ENCODE results near the gene LOC101059915.

Gene LOC101059915

GRCh38 chrX:71667328-71668247, at the start of gene LOC101059915:
Gene LOC101059915, plus strand, starts transcription at chrX:71667546.
- DNase-seq = no peak

GRCh38 chrX:71617742-71618141, 49.6 kb upstream of the LOC101059915 start:
- no peak for DNase-seq

GRCh38 chrX:71618303-71618721, 49.0 kb upstream of the LOC101059915 start, which contains the start of gene CXCR3:
Gene CXCR3, minus strand, starts transcription at chrX:71618511. Its CDS starts 62 bp downstream, at chrX:71618449.
- peak; percentile 89 for DNase-seq

- DNase-seq = no peak
Observed at GRCh38 chrX:71618787-71619186, 48.6 kb upstream of the LOC101059915 start.

- DNase-seq = no peak
Observed at GRCh38 chrX:71619193-71619592, 48.2 kb upstream of the LOC101059915 start.

DNA sequence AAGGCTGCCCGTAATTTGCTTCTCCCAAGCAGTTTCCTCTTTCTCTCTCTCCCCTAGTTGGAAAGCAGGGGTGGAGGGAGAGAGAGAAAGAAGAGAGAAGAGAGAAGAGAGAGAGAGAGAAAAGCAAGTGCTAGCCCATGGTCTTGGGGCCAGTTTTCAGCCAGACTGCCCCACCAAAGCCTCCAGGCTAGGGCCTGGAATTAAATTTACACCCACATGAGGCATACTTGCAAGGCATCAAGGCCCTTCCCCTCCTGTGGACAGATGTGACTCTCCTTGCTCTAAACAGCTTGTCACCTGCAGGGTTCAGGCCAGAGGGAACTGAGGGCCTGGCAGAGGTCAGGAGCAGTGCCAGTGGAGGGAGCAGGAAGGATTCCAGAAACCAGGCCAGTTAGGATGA, 47.4 kb upstream of the LOC101059915 start:
- DNase-seq = peak; percentile 33

DNA sequence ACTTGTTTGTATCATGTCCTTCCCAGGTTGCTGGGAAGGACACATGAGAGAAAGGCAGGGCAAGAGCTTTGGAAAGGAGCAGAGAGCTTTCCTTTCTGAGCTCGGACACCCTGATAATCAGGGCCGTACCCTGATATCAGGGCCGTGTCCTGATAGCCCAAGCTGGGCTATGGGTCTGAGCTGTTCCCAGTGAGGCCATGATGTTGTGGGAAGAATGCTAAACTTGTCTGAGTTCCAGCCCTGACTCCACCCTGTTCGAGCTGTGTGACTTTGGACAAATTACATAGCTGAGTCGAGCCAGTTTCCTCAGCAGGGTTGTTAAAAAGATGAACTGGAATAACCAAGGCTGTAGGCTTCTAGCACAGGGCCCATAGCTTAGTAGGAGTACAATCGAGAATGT, 45.7 kb upstream of the LOC101059915 start:
- DNase-seq = no peak

- no peak for DNase-seq
Observed at GRCh38 chrX:71622032-71622575, 45.2 kb upstream of the LOC101059915 start.

DNA sequence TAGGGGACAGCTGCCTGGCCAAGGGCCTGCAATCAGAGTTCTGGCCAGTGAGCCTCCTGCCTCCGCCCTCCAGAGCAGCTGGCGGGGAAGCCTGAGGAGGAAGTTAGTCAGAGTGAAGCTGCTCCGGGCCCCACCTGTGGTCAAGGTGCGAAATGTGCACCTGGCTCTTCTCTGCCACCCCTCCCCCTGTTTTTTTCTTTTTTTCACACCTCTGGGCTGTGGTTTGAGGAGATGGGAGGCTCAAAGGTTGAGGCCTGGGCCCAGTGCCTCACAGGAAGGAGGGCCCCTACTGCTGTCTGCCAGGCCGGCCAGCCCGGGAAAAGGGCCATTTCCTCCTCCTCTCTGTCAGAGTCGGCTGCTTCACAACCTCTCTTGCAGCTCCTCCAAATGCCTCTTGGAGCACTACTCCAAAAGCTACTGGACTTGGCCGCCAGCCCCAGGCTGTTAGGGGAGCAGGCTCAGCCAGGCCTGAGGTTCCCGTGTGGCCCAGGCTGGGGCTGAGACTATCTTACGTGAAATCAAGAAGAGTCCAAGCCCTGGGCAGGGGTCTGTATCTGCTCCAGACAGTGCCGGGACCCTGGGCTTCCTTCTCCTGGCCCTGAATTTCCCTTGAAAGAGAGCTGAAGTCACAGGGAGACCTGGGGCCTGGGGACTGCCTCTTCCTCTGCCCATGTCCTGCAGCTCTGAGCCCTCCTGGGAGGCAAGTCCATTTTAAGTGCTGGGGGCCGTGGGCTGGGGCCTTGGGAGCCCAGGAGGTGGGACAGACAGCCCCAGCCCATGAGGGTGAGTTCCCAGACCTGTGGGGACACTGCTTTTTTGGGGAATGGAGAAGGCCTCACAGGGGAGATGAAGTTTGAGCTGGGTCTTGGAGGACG, 44.5 kb upstream of the LOC101059915 start:
- DNase-seq = peak; percentile 94

DNA sequence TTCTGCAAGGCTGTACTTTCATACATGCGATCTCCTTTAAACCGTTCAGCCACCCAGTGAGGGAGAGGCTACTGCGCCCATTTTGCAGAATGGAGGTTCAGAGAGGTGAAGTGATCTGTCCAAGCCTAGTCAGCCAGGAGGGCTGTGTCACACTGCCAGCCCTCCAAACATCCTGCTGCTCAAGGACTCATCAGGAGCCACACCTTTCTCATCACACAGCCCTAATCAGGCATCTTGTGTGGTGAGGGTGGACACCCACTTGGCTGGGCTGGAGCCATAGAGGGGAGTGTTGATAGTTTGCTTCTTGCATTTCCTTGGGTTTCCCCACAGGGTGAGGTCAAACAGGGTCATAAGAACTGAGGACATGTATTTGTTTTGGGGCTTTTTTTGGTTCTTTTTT, 43.6 kb upstream of the LOC101059915 start:
- DNase-seq = no peak

GRCh38 chrX:71625471-71625870, 41.9 kb upstream of the LOC101059915 start:
- DNase-seq = no peak

- DNase-seq = no peak
Observed at GRCh38 chrX:71626576-71626975, 40.8 kb upstream of the LOC101059915 start.

DNA sequence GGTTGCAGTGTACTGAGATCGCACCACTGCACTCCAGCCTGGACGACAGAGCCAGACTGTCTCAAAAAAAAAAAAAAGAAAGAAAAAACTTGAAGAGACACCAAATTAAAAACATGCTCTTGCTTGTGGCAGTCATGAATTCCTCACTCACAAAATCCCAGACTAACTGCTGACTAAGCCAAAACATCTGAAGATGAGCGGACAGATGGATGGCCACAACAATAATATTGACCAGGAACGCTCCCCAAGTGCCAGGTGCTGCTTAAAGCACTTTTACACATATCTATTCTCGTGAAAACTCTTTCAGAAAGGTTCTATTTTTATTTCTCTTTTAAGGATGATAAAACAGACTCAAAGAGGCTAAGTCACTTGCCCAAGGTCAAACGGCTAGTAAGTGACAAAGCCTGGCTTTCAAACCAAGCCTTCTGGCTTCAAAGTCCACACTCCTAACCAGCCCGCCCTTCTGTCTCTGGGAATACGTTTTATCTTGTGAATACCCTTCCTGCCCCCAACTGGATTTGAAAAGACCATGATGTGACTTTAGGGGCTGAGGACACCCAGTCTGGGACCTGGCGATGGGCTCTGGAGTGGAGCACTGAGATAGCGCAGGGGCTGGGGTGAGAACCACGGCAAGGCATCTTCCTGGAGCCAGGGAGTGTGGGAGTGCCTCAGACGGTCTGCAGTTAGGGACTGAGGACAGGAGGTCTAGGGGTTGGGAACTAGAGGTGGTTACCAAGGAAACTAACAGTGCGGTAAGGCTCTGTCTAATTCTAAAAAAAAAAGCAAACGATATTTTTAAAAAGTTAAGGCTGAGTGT, 39.5 kb upstream of the LOC101059915 start:
- DNase-seq = peak; percentile 65

DNA sequence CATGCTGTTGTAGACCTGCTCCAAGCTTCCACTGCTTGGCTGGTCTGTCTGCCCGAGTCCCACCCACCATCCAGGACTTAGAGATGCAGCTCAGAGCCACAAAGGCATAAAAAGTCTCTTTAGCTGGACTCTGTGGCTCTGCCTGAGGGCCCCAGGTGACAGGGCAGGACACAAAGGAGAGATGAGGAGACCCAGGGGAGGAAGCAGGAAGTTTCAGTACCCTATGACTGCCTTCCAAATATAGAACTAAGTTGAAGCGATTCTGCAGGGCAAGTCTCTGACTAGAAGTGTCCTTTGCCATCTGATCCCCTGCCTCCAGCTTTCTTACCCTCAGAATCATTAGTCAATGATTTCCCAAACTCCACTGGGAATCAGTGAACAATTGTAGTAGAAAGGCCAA, 37.9 kb upstream of the LOC101059915 start:
- peak; percentile 60 for DNase-seq

DNA sequence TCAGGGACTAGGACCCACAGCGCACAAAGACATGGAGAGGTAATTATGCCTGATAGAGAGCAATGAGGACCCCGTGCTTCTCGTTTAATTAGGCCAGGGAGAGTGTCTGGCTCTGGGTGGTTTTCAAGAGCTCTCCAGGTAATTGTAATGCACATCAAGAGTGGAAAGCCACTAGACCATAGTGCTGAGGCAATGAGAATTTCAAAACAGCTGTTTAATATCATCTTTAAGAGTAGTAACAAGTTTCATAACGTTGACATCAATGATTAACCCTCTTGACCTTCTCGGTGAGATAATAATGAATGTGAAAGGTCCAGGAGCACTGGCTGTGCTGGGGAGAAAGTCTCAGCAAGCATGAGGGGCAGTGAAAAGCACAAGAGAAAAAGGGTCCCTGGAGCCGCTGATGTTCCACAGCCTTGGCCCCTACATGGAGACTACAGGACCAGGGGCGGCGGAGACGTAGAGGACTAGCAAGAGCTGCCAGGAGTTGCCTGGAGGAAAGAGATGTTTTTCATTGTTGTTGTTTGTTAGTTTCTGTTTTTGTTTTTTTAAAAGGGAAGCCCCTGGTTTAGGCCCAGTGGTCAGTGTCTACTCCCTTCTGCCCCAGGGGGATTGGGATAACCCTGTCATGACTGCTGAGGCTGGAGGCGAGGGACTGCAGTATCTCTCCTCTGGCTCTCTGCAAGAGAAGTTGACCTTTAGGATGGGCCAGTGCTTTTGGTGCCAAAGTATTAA, 34.3 kb upstream of the LOC101059915 start:
- no peak for DNase-seq

GRCh38 chrX:71634366-71634765, 33.0 kb upstream of the LOC101059915 start:
- no peak for DNase-seq

DNA sequence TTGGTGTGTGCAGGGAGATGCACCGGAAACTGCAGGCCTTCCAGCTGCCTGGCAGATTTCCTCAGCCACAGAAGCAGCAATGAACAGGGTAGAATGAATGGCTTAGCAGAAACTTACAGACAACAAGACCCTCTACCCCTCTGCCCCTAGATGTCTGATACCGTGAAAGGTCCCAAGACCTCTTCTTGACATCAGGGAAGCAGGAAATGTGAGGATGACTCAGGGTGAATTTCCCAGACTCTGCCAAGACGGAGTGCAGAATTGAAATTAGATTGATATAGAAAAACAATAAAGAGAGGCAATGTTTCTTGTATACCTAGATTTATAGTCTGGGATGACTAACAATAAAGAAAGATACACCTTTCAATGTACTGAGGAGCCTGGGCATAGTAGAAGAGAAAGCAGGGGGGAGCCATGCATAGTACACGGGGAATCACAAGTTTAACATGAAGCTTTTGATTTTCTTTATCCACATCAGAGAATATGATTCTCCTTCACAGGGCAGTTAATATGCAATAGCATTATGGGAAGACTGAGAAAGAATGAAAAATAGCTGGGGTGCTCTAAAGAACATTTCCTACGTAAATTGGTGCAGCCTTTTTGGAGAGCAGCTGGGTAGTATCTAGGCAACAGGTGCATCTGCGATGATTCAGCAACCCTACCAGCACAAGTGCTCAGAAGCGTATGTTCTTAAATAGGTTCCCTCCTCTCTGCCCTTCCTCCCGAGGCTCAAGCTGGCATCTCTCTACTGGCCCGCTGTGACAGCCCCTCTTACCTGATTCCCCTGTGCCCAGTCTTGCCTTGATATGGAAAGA, 30.7 kb upstream of the LOC101059915 start:
- peak; percentile 75 for DNase-seq

DNA sequence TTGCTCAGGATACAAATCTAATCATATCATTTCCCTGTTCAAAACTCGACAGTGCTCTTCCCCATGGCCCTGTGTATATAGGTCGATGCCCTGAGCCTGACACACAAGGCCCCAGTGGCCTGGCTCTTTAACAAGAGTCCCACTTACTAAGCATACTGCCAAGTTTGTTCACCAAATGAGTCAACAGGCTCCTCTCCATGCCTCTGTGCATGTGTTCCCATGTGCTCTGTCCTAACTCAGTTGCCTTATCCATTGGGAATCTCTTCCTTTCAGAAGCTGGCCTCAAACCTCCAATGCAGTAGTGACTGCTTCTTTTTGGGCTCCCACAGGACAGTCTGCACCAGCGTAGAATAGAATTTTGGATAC, 30.1 kb upstream of the LOC101059915 start:
- peak; percentile 38 for DNase-seq

- no peak for DNase-seq
Observed at GRCh38 chrX:71637848-71638247, 29.5 kb upstream of the LOC101059915 start.

GRCh38 chrX:71638409-71638808, 28.9 kb upstream of the LOC101059915 start:
- no peak for DNase-seq

GRCh38 chrX:71640002-71640401, 27.3 kb upstream of the LOC101059915 start:
- no peak for DNase-seq

Measured in RPMI8226 (cell line).